ENCODE data around the gene HSF2BP. TPM values are rescaled to one million over a fixed set of nuclear protein-coding genes. Genes with fewer than 3 reads are reported as not detected.

HSF2BP gene
- total RNA-seq, 2 experiments from 2014 or later = 1.5 TPM

- Mint-ChIP-seq H3K4me3 (no peak overlapping the region), H3K4me1 (ENCODE audit: low read depth) (no peaks in the 10 kb centered on the region), H3K9me3 (no peaks in the 10 kb centered on the region), H3K27ac (no peak overlapping the region), H3K36me3 (ENCODE audit: low read depth) (peaks cover 52% of the 10 kb centered on the region), H3K27me3 (no peaks in the 10 kb centered on the region)
- DNase-seq (no peak), ATAC-seq (no peak)
- TF ChIP-seq, protein P1, sequence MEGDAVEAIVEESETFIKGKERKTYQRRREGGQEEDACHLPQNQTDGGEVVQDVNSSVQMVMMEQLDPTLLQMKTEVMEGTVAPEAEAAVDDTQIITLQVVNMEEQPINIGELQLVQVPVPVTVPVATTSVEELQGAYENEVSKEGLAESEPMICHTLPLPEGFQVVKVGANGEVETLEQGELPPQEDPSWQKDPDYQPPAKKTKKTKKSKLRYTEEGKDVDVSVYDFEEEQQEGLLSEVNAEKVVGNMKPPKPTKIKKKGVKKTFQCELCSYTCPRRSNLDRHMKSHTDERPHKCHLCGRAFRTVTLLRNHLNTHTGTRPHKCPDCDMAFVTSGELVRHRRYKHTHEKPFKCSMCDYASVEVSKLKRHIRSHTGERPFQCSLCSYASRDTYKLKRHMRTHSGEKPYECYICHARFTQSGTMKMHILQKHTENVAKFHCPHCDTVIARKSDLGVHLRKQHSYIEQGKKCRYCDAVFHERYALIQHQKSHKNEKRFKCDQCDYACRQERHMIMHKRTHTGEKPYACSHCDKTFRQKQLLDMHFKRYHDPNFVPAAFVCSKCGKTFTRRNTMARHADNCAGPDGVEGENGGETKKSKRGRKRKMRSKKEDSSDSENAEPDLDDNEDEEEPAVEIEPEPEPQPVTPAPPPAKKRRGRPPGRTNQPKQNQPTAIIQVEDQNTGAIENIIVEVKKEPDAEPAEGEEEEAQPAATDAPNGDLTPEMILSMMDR (IDR thresholded peaks at IDR 0.05) = no peak
- intact Hi-C loops (cut with micrococcal nuclease) = no loop called here
- CTCF ChIA-PET = no interaction called here
- POLR2A ChIA-PET = interaction anchor here (1.1 kb wide), 1 partner anchor 9 kb away, joined by 3 read pairs; no protein-coding TSS in a partner anchor
Observed at GRCh38 chr21:43691086-43691795, 32.0 kb upstream of the HSF2BP start.

- no peaks in the 10 kb centered on the region for H3K4me1 Mint-ChIP-seq (ENCODE audit: low read depth)
- intact Hi-C loops (cut with micrococcal nuclease) = no loop called here
- ATAC-seq = no peak
- DNase-seq = no peak
- H3K27me3 Mint-ChIP-seq = no peaks in the 10 kb centered on the region
- no peaks in the 10 kb centered on the region for H3K9me3 Mint-ChIP-seq
- POLR2A ChIA-PET = no interaction called here
- H3K4me3 Mint-ChIP-seq = no peak overlapping the region
- no peak overlapping the region for H3K27ac Mint-ChIP-seq
- CTCF ChIA-PET = no interaction called here
- TF ChIP-seq, protein P1 (IDR thresholded peaks at IDR 0.05) = no peak
- peaks cover 52% of the 10 kb centered on the region for H3K36me3 Mint-ChIP-seq (ENCODE audit: low read depth)
Observed at GRCh38 chr21:43690346-43690745, 31.1 kb upstream of the HSF2BP start.

- TF ChIP-seq, protein P1 (IDR thresholded peaks at IDR 0.05) = no peak
- Mint-ChIP-seq H3K4me3 (no peak overlapping the region), H3K36me3 (ENCODE audit: low read depth) (peaks cover 53% of the 10 kb centered on the region), H3K4me1 (ENCODE audit: low read depth) (no peaks in the 10 kb centered on the region), H3K27ac (no peak overlapping the region), H3K9me3 (no peaks in the 10 kb centered on the region), H3K27me3 (no peaks in the 10 kb centered on the region)
- POLR2A ChIA-PET = interaction anchor here (0.8 kb wide), 1 partner anchor 14 kb away, joined by 3 read pairs; no protein-coding TSS in a partner anchor
- DNase-seq (no peak), ATAC-seq (no peak)
- intact Hi-C loops (cut with micrococcal nuclease) = no loop called here
- CTCF ChIA-PET = no interaction called here
Observed at GRCh38 chr21:43689556-43690337, 30.5 kb upstream of the HSF2BP start.

DNA sequence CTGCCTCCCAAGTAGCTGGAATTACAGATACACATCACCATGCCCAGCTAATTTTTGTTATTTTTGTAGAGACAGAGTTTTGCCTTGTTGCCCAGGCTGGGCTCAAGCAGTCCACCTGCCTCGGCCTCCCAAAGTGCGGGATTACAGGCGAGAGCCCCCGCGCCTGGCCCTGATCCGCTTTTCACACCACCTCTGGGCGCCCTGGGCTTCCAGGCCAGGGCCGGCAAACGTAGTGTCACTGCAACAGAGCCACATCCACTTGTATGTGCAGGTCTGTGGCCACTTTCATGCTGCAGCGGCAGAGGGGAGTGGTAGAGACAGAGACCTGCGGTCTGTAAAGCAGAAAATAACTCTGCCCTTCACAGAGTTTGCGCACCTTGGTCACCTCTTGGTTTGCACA is 29.6 kb upstream of the HSF2BP start:
- no peaks in the 10 kb centered on the region for H3K9me3 Mint-ChIP-seq
- CTCF ChIA-PET = interaction anchor here (0.6 kb wide), 1 partner anchor 108 kb away, joined by 3 read pairs; no protein-coding TSS in a partner anchor
- TF ChIP-seq, protein P1 (IDR thresholded peaks at IDR 0.05) = no peak
- POLR2A ChIA-PET = interaction anchor here (0.7 to 0.8 kb wide), 2 partner anchors 14 to 15 kb away, joined by 3 read pairs; no protein-coding TSS in a partner anchor
- intact Hi-C loops (cut with micrococcal nuclease) = no loop called here
- no peak overlapping the region for H3K4me3 Mint-ChIP-seq
- no peaks in the 10 kb centered on the region for H3K27me3 Mint-ChIP-seq
- ATAC-seq = no peak
- DNase-seq = no peak
- no peak overlapping the region for H3K27ac Mint-ChIP-seq
- peaks cover 54% of the 10 kb centered on the region for H3K36me3 Mint-ChIP-seq (ENCODE audit: low read depth)
- no peaks in the 10 kb centered on the region for H3K4me1 Mint-ChIP-seq (ENCODE audit: low read depth)

All from activated CD8-positive, alpha-beta T cell treated with anti-CD3 and anti-CD28 coated beads for 36 hours (primary cell).